Heart left ventricle (tissue), 16 donors: Measurements from ENCODE around the gene HCN4. TPM values are rescaled to one million over a fixed set of nuclear protein-coding genes. Genes with fewer than 3 reads are reported as not detected.

Experiments used
- ATAC-seq, 4 donors: fragments of 200-7000 bp; cut with Tn5 transposase; one replicate each; pipeline ENCODE4 v1.9.1; 2020 to 2022; ENCODE audit warnings: moderate library complexity in 4 of 4, mild to moderate bottlenecking in 3 of 4, moderate number of reproducible peaks in 1 of 4
- DNase-seq, 5 donors: peaks; one replicate each; pipeline ENCODE4 v3.0.0-alpha.2; 2020
- H3K27ac ChIP-seq, 12 donors: fragments of 200-600 bp; sonication (generic) in 4 of 12; one replicate each; pipeline versions ENCODE4 v1.5.0 to v1.8.0; 2016 to 2022; ENCODE audit warnings: mild to moderate bottlenecking in 2 of 12
- H3K27me3 ChIP-seq, 9 donors: fragments of 200-600 bp; sonication (generic) in 2 of 9; one replicate each; pipeline versions ENCODE4 v1.5.1 to v1.8.0; 2016 to 2022; ENCODE audit warnings: mild to moderate bottlenecking in 3 of 9
- H3K36me3 ChIP-seq, 9 donors: fragments of 200-600 bp; sonication (generic) in 2 of 9; one replicate each; pipeline versions ENCODE4 v1.5.0 to v1.8.0; 2018 to 2022; ENCODE audit warnings: mild to moderate bottlenecking in 2 of 9
- H3K4me1 ChIP-seq, 12 donors: fragments of 200-600 bp; sonication (generic) in 4 of 12; one replicate each; pipeline versions ENCODE4 v1.5.0 to v1.8.0; 2016 to 2022; ENCODE audit warnings: mild to moderate bottlenecking in 3 of 12
- H3K4me3 ChIP-seq, 12 donors: fragments of 200-600 bp; sonication (generic) in 4 of 12; one replicate each; pipeline versions ENCODE4 v1.5.0 to v1.8.0; 2017 to 2022; ENCODE audit warnings: mild to moderate bottlenecking in 9 of 12, moderate library complexity in 4 of 12
- H3K9me3 ChIP-seq, 12 donors: fragments of 200-600 bp; sonication (generic) in 4 of 12; one replicate each; pipeline versions ENCODE4 v1.5.0 to v1.8.0; 2016 to 2022; ENCODE audit warnings: mild to moderate bottlenecking in 1 of 12
- CTCF ChIP-seq, 12 donors: fragments of 200-600 bp; sonication (generic) in 4 of 12; IDR thresholded peaks; one replicate each; pipeline versions ENCODE4 v1.5.0 to v1.8.0; 2018 to 2022; ENCODE audit warnings: antibody characterized with exemption in 12 of 12, mild to moderate bottlenecking in 5 of 12
- POLR2A ChIP-seq, 2 donors: fragments of 450-650 bp; IDR thresholded peaks; one replicate each; pipeline ENCODE4 v1.6.1; 2017; ENCODE audit warnings: antibody characterized with exemption in 2 of 2, mild to moderate bottlenecking in 2 of 2, moderate library complexity in 2 of 2
- WGBS, 4 donors: extraction: QIAGEN DNeasy Blood & Tissue Kit in 2 of 4; methylation state at CpG; one replicate each; pipeline versions ENCODE4 v1.1.5 to v1.1.7; 2013 to 2018; 5-methylcytosine and 5-hydroxymethylcytosine counted together
- intact Hi-C, 10 donors: fragments of 100-400 bp; cut with DNase I; formaldehyde crosslinking; loops; one replicate each; pipeline versions ENCODE4 v1.11.1 to v1.14.2; 2022
- polyA plus RNA-seq, 2 donors: library from polyadenylated mRNA; stranded (reverse); fragments of 200-250 nt; gene quantifications; one replicate each; pipeline ENCODE4 v1.2.3, GENCODE V29; 2013
- total RNA-seq, 9 donors: library from RNA; depleted of rRNA in 2 of 9; stranded (reverse); fragments of >200 nt in 2 of 9; fragmentation: NEBNext Ultra II Directional in 3 of 9; extraction: Animal tissue kit (Norgen Biotek cat#: 25700) in 3 of 9; gene quantifications; one replicate each; pipeline versions ENCODE4 v1.1.0 to v1.2.4, GENCODE V29; 2016 to 2023
- donor health status: ischemic (EF 13 %, LVEDD 7.1; RV severe dilation, severe dysfunction).
- donor health status: healthy with polysubstance abuse.
- donor health status: DM: no; HTN: yes; CAD: no.
- donor health status: DM: no; HTN: no; CAD: no.
- donor health status: ischemic (EF 25% LVEDD 6.9; RV normal size, moderate dysfunction).
- donor health status: ischemic (EF 25% LVEDD 5.7; RV mildly dilated, moderate dysfunction).
- donor health status: healthy.
- donor health status: DM: yes; HTN: yes; CAD: no.
- donor health status: ischemic (EF 35%, LVEDD 5.7; RV mildly dilated, moderate dysfunction).
- donor health status: nonischemic (EF 11% LVEDD 7.7; RV severe dilation, severe dysfunction).
- donor health status: DM: yes; HTN: yes; CAD: no.
- donor health status: PGD.
- donor health status: ischemic (EF 29% LVEDD 5.4; RV normal size, mild dysfunction).
- donor health status: nonischemic (EF 23%, LVEDD 6.1; RV moderate dilation, normal function).

Gene HCN4
- total and polyA plus RNA-seq, 11 donors = 5.1 to 23.0 (median 8.4) TPM

GRCh38 chr15:73270366-73271097 is 98.2 kb downstream of the HCN4 start:
- DNase-seq = no peak
- no peak for ATAC-seq
- Histone ChIP-seq H3K36me3 (peaks cover 0 to 48% (median 9%) of the 10 kb centered on the region in 9 donors), H3K27ac (no peak overlapping the region), H3K4me1 (peaks cover 0 to 4% (median 0%) of the 10 kb centered on the region in 12 donors), H3K9me3 (no peaks in the 10 kb centered on the region), H3K27me3 (no peaks in the 10 kb centered on the region), H3K4me3 (no peak overlapping the region)
- intact Hi-C loops = loop anchor here in 9 of 10 donors (5.0 to 10.0 kb wide), 8 partner anchors 473 to 666 kb away; partner anchors contain the start of gene ADPGK (in 5 of the 9)
- 86 to 91% (median 90%) methylated on average over 3 of the region's 3 CpGs for WGBS, 4 donors
- no peak for TF ChIP-seq POLR2A (IDR thresholded peaks at IDR 0.05)
- no peak for TF ChIP-seq CTCF (IDR thresholded peaks at IDR 0.05)

Other genes with a start within 250 kb of the HCN4 start
- under 1 TPM in 3 of 9 donors, not detected in 6; 0.32 to 0.82 (median 0.65) TPM for gene REC114, start 74.2 kb upstream of the HCN4 start, total RNA-seq
- gene REC114, start 74.2 kb upstream of the HCN4 start, polyA plus RNA-seq = under 1 TPM in 1 of 2 donors, not detected in 1; 0.23 TPM